ENCODE measurements around the gene RBPMS2. TPM values are rescaled to one million over a fixed set of nuclear protein-coding genes. Genes with fewer than 3 reads are reported as not detected.
A peak's percentile ranks its signal among the peaks of the same experiment; 100 is the strongest.

The RBPMS2 gene
- total and polyA plus RNA-seq, 2 donors (not counting 1 experiment from before 2014, with no cell fraction given): 0.47 to 0.63 TPM

- POLR2A ChIA-PET: no interaction called here
- peak overlapping the region; percentile 56 for H3K27ac Mint-ChIP-seq
Observed at GRCh38 chr15:64809649-64810496, 34.5 kb upstream of the RBPMS2 start.

More at GRCh38 chr15:64809649-64810496, 34.5 kb upstream of the RBPMS2 start:
- no peak overlapping the region for H3K9ac ChIP-seq (ENCODE audit: low read length)
- CTCF ChIA-PET: interaction anchor here (0.6 to 11.3 kb wide), 43 partner anchors 9 to 1608 kb away, joined by 3 to 236 read pairs (median 7); partner anchors contain the start of genes ANKDD1A and PLEKHO2
- 34% methylated on average over 10 of the region's 14 CpGs for WGBS (ENCODE audit: insufficient coverage)
- H4K20me1 ChIP-seq (ENCODE audit: control insufficient read depth, insufficient read depth, low read length, poor library complexity, severe bottlenecking): no peaks in the 10 kb centered on the region
- H2AFZ ChIP-seq (ENCODE audit: insufficient read depth, low read depth, low read length, poor library complexity, severe bottlenecking): no peak overlapping the region
- Mint-ChIP-seq H3K9me3 (ENCODE audit: insufficient read depth) (no peaks in the 10 kb centered on the region), H3K27me3 (no peaks in the 10 kb centered on the region), H3K4me3 (no peak overlapping the region), H3K4me1 (peaks cover 13% of the 10 kb centered on the region)
- TF ChIP-seq EZH2 (IDR thresholded peaks at IDR 0.05; ENCODE audit: borderline replicate concordance, insufficient read depth, low read depth, low read length, poor library complexity, severe bottlenecking): no peak
- peak; percentile 93 for TF ChIP-seq CTCF (IDR thresholded peaks at IDR 0.05)
- H3K79me2 ChIP-seq (ENCODE audit: control insufficient read depth, insufficient read depth, low read length): no peaks in the 10 kb centered on the region
- H3K4me3 ChIP-seq (ENCODE audit: control extremely low read depth in 1 of 5, extremely low read depth in 1 of 5, insufficient read depth in 1 of 5, low read depth in 2 of 5, low read length in 4 of 5): no peak overlapping the region
- no peak overlapping the region for H3K4me2 ChIP-seq (replicated peaks; ENCODE audit: low read depth, low read length, poor library complexity, severe bottlenecking)
- H3K27ac ChIP-seq (ENCODE audit: low read length in 2 of 2): no peak overlapping the region
- peaks cover 0 to 11% of the 10 kb centered on the region in 2 donors for H3K4me1 ChIP-seq (ENCODE audit: control insufficient read depth in 2 of 2, insufficient read depth in 2 of 2, low read length in 2 of 2)
- ATAC-seq (ENCODE audit: low read depth): peak; percentile 73
- H3K9me3 ChIP-seq (ENCODE audit: control extremely low read depth in 1 of 3, control insufficient read depth in 2 of 3, insufficient read depth in 1 of 3, low read length in 2 of 3): no peaks in the 10 kb centered on the region
- DNase-seq: peak; percentile 78
- intact Hi-C loops (cut with micrococcal nuclease): loop anchor here (1.0 kb wide), 2 partner anchors 79 to 95 kb away; no protein-coding TSS in a partner anchor
- no peaks in the 10 kb centered on the region for H3K27me3 ChIP-seq (replicated peaks in 1 of 4; ENCODE audit: control extremely low read depth in 1 of 4, control insufficient read depth in 3 of 4, insufficient read depth in 4 of 4, low read length in 3 of 4)
- no peaks in the 10 kb centered on the region for H3K36me3 ChIP-seq (replicated peaks in 1 of 2; ENCODE audit: control extremely low read depth in 1 of 2, control insufficient read depth in 1 of 2, extremely low read depth in 1 of 2, insufficient read depth in 2 of 2, low read length in 1 of 2)

Measured in B cell (primary cell).